ENCODE results near the gene CPNE2. TPM values are rescaled to one million over a fixed set of nuclear protein-coding genes. Genes with fewer than 3 reads are reported as not detected.

CPNE2 gene
- total RNA-seq, 3 donors from 2014 or later, result 48.7 to 77.0 (median 52.5) TPM

- Histone ChIP-seq H3K4me3 (no peak overlapping the region), H3K9me3 (no peaks in the 10 kb centered on the region), H3K4me1 (ENCODE audit: low read depth) (peaks cover 13% of the 10 kb centered on the region), H3K36me3 (ENCODE audit: low read depth) (no peaks in the 10 kb centered on the region)
- TF ChIP-seq, protein P1, sequence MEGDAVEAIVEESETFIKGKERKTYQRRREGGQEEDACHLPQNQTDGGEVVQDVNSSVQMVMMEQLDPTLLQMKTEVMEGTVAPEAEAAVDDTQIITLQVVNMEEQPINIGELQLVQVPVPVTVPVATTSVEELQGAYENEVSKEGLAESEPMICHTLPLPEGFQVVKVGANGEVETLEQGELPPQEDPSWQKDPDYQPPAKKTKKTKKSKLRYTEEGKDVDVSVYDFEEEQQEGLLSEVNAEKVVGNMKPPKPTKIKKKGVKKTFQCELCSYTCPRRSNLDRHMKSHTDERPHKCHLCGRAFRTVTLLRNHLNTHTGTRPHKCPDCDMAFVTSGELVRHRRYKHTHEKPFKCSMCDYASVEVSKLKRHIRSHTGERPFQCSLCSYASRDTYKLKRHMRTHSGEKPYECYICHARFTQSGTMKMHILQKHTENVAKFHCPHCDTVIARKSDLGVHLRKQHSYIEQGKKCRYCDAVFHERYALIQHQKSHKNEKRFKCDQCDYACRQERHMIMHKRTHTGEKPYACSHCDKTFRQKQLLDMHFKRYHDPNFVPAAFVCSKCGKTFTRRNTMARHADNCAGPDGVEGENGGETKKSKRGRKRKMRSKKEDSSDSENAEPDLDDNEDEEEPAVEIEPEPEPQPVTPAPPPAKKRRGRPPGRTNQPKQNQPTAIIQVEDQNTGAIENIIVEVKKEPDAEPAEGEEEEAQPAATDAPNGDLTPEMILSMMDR (IDR thresholded peaks at IDR 0.05), result no peak
- DNase-seq, result no peak
- ATAC-seq, result no peak
- intact Hi-C loops (cut with DNase I, micrococcal nuclease), result no loop called here
These were observed 55.2 kb downstream of the CPNE2 start for GRCh38 chr16:57147381-57148221.

DNA sequence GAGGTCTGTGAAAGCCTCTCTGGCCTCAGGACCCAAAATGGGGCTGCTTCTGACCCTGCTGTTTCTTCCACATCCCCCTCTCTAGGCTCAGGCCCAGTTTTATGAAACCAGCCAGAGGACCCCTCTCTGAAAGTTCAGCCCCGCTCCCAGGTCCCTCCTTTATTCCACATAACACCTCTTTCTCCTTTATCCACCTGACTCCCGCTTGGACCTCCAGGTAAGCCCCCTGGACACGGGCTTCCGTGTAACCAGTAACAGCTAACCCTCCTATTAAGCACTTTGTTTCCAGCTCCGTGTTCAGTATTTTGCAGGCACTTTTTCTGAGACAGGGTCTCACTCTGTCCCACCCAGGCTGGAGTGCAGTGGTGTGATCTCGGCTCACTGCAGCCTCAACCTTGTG, 56.1 kb downstream of the CPNE2 start:
- Histone ChIP-seq H3K4me1 (ENCODE audit: low read depth) (peaks cover 7% of the 10 kb centered on the region), H3K36me3 (ENCODE audit: low read depth) (no peaks in the 10 kb centered on the region), H3K4me3 (no peak overlapping the region), H3K9me3 (no peaks in the 10 kb centered on the region)
- ATAC-seq (no peak), DNase-seq (no peak)
- intact Hi-C loops (cut with DNase I, micrococcal nuclease), result no loop called here
- TF ChIP-seq, protein P1 (IDR thresholded peaks at IDR 0.05), result no peak

DNA sequence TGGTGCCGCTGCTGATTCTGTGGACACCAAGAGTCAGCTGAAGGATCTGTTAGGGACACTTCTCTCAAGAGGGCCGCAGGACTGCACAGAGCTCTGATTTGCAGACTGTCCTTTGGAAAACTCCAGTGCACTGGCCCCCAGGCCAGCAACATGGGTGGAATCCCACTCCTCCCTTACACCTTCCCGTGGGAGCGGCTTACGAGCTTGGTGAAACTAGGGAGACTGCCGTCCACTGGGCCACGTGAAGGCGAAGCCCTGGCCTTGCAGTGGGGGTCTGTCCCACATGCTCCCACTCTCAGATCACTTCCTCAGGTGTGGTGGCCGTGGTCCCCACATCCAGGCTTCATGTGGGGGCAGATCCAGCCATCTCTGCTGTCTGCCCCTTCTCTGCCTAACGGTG, 57.0 kb downstream of the CPNE2 start:
- no peak overlapping the region for H3K4me3 ChIP-seq
- no peaks in the 10 kb centered on the region for H3K4me1 ChIP-seq (ENCODE audit: low read depth)
- intact Hi-C loops (cut with DNase I, micrococcal nuclease), result no loop called here
- DNase-seq (no peak), ATAC-seq (no peak)
- TF ChIP-seq, protein P1 (IDR thresholded peaks at IDR 0.05), result no peak
- H3K9me3 ChIP-seq, result no peaks in the 10 kb centered on the region
- H3K36me3 ChIP-seq (ENCODE audit: low read depth), result no peaks in the 10 kb centered on the region

DNA sequence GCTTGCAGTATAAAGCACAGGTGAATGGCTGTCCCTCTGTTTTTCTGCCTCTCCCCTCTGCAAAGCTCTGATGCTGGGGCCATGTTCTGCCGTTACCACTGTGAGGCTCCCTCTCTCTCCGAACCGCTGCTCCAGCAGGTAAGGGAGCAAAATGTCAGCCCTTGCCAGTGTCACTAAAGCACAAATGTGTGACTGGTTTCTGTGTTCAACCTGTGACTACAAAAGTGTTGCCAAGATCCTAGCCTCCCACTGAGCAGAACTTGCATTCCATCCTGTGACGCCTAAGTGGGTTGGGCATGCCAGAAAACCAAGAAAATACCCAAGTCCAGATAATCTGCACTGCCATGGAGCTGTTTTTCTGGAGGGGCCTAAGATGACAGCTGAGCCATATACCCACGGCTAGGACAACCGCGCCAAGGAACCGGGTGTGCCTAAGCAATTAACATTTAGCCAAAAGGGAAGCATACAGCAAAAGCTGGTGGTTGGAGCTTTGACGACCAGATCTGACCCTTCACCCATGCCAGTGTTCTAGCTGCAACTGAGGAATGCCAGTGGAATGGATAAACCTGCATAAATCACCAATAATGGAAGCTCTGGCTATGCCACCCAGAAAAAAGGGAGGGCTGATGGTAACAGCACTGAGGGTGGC, 58.4 kb downstream of the CPNE2 start:
- intact Hi-C loops (cut with DNase I, micrococcal nuclease), result no loop called here
- TF ChIP-seq, protein P1 (IDR thresholded peaks at IDR 0.05), result no peak
- Histone ChIP-seq H3K4me3 (no peak overlapping the region), H3K9me3 (no peaks in the 10 kb centered on the region), H3K4me1 (ENCODE audit: low read depth) (no peaks in the 10 kb centered on the region), H3K36me3 (ENCODE audit: low read depth) (no peaks in the 10 kb centered on the region)
- no peak for DNase-seq
- ATAC-seq, result no peak

- H3K4me1 ChIP-seq (ENCODE audit: low read depth), result no peaks in the 10 kb centered on the region
- no peaks in the 10 kb centered on the region for H3K36me3 ChIP-seq (ENCODE audit: low read depth)
- H3K9me3 ChIP-seq, result no peaks in the 10 kb centered on the region
- ATAC-seq, result no peak
- no peak overlapping the region for H3K4me3 ChIP-seq
- TF ChIP-seq, protein P1 (IDR thresholded peaks at IDR 0.05), result no peak
- intact Hi-C loops (cut with DNase I, micrococcal nuclease), result no loop called here
- DNase-seq, result no peak
These were observed 59.0 kb downstream of the CPNE2 start for GRCh38 chr16:57151369-57151768.
